ENCODE data around the gene PACS1.

GRCh38 chr11:66267379-66268243, 197.5 kb downstream of the PACS1 start:
- TF ChIP-seq CTCF (IDR thresholded peaks at IDR 0.05): peak in 3 of 5 experiments; percentile 15 to 55 (median 45)
- peak; percentile 4 to 75 for TF ChIP-seq EP300 (IDR thresholded peaks at IDR 0.05)
